ENCODE measurements around the gene CADPS.

The CADPS gene

DNA sequence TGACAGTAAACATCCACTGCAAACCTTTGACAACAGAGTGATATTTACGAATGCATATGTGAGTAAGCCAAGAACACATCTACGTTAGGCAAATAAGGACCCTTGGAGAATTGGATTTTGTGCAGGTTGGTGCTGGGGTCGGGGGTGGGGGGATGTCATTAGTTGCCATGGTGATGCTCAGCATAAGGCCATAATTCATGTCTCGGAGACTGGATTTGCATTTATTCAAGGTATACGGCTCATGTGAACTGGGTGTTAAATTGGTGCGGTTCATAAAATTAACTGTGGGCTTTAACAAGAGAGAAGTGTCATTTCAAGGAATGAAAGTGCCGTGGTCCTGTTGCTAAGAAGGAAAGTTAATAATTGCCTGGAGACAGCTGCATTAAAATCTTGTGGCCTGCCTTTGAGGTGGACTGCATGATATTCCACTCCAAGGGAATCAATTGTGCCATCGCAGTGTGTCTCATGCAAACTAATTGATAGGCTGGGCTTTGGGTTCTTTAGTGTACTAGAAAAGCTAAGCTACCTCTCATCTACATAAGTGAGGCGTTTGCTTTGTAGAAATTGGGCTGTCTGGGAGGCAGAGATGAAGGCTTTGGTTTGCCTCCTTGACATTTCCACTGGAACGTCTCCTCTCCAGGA, 273.0 kb downstream of the CADPS start:
- no peak for TF ChIP-seq BACH2 (CRISPR knock-in tag; IDR thresholded peaks at IDR 0.05; ENCODE audit: borderline replicate concordance)
- no peak for TF ChIP-seq TOX (CRISPR knock-in tag; IDR thresholded peaks at IDR 0.05; ENCODE audit: borderline replicate concordance)
- TF ChIP-seq, protein P1, sequence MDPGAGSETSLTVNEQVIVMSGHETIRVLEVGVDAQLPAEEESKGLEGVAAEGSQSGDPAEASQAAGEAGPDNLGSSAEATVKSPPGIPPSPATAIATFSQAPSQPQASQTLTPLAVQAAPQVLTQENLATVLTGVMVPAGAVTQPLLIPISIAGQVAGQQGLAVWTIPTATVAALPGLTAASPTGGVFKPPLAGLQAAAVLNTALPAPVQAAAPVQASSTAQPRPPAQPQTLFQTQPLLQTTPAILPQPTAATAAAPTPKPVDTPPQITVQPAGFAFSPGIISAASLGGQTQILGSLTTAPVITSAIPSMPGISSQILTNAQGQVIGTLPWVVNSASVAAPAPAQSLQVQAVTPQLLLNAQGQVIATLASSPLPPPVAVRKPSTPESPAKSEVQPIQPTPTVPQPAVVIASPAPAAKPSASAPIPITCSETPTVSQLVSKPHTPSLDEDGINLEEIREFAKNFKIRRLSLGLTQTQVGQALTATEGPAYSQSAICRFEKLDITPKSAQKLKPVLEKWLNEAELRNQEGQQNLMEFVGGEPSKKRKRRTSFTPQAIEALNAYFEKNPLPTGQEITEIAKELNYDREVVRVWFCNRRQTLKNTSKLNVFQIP (CRISPR knock-in tag; IDR thresholded peaks at IDR 0.05; ENCODE audit: borderline replicate concordance, low read depth), result no peak
- no peak for TF ChIP-seq CSDC2 (CRISPR knock-in tag; IDR thresholded peaks at IDR 0.05)
- TF ChIP-seq, protein P2, sequence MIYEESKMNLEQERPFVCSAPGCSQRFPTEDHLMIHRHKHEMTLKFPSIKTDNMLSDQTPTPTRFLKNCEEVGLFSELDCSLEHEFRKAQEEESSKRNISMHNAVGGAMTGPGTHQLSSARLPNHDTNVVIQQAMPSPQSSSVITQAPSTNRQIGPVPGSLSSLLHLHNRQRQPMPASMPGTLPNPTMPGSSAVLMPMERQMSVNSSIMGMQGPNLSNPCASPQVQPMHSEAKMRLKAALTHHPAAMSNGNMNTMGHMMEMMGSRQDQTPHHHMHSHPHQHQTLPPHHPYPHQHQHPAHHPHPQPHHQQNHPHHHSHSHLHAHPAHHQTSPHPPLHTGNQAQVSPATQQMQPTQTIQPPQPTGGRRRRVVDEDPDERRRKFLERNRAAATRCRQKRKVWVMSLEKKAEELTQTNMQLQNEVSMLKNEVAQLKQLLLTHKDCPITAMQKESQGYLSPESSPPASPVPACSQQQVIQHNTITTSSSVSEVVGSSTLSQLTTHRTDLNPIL (CRISPR knock-in tag; IDR thresholded peaks at IDR 0.05; ENCODE audit: low read depth), result no peak
- TF ChIP-seq GLIS3 (CRISPR knock-in tag; IDR thresholded peaks at IDR 0.05), result no peak
- TF ChIP-seq ZNF8 (CRISPR knock-in tag; IDR thresholded peaks at IDR 0.05), result no peak
- TF ChIP-seq ZC3H10 (CRISPR knock-in tag; IDR thresholded peaks at IDR 0.05), result no peak

DNA sequence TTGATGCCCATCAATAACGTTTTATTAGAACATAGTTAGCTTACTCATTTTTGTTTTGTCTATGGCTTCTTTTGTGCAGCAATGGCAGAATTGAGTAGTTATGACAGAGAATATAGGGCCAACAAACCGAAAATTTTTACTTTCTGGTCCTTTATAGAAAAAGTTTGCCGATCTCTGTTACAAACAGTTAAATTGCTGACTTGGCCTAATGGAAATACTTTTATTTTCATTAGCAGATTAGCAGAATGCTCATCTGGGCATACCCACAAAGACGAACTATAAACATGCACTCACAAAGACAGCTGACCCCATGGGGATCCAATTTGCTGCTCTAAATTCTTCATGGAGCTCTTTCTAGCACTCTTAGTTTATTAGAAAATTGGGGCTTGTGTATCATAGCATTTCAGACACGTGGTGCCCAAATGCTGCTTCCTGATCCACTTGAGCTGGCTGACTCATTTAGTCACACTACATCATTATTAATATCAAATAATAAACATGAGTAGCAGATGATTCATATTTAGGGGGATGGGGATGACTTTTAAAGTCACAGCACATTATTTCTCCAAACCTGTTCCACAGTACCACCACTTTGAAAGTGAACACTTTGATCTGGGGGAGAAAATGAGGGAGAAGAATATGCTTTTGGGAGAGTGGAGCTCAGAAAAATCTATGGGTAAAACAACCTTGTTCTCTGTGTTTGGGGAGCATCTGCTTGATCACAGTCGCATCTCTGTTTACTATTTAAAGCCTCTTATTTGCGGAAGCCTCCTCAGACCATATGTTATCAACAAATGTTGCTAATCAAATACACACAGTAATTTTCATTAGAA, 273.8 kb downstream of the CADPS start:
- ATAC-seq, result peak; percentile 65
- TF ChIP-seq RARB (CRISPR knock-in tag; IDR thresholded peaks at IDR 0.05) (no peak), ARNTL (CRISPR knock-in tag; IDR thresholded peaks at IDR 0.05; ENCODE audit: borderline replicate concordance, low read depth) (no peak), GLIS3 (CRISPR knock-in tag; IDR thresholded peaks at IDR 0.05) (no peak), ZFP30 (CRISPR knock-in tag; IDR thresholded peaks at IDR 0.05) (no peak), ESRRG (CRISPR knock-in tag; IDR thresholded peaks at IDR 0.05) (no peak), TOX (CRISPR knock-in tag; IDR thresholded peaks at IDR 0.05; ENCODE audit: borderline replicate concordance) (no peak), ZNF8 (CRISPR knock-in tag; IDR thresholded peaks at IDR 0.05) (no peak), CSDC2 (CRISPR knock-in tag; IDR thresholded peaks at IDR 0.05) (no peak), ZNF70 (CRISPR knock-in tag; IDR thresholded peaks at IDR 0.05) (no peak), SNAI2 (CRISPR knock-in tag; IDR thresholded peaks at IDR 0.05) (no peak)
- TF ChIP-seq, protein P3, sequence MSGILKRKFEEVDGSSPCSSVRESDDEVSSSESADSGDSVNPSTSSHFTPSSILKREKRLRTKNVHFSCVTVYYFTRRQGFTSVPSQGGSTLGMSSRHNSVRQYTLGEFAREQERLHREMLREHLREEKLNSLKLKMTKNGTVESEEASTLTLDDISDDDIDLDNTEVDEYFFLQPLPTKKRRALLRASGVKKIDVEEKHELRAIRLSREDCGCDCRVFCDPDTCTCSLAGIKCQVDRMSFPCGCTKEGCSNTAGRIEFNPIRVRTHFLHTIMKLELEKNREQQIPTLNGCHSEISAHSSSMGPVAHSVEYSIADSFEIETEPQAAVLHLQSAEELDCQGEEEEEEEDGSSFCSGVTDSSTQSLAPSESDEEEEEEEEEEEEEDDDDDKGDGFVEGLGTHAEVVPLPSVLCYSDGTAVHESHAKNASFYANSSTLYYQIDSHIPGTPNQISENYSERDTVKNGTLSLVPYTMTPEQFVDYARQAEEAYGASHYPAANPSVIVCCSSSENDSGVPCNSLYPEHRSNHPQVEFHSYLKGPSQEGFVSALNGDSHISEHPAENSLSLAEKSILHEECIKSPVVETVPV (CRISPR knock-in tag; IDR thresholded peaks at IDR 0.05), result no peak
- TF ChIP-seq, protein P2 (CRISPR knock-in tag; IDR thresholded peaks at IDR 0.05; ENCODE audit: low read depth), result no peak
- TF ChIP-seq, protein P4, sequence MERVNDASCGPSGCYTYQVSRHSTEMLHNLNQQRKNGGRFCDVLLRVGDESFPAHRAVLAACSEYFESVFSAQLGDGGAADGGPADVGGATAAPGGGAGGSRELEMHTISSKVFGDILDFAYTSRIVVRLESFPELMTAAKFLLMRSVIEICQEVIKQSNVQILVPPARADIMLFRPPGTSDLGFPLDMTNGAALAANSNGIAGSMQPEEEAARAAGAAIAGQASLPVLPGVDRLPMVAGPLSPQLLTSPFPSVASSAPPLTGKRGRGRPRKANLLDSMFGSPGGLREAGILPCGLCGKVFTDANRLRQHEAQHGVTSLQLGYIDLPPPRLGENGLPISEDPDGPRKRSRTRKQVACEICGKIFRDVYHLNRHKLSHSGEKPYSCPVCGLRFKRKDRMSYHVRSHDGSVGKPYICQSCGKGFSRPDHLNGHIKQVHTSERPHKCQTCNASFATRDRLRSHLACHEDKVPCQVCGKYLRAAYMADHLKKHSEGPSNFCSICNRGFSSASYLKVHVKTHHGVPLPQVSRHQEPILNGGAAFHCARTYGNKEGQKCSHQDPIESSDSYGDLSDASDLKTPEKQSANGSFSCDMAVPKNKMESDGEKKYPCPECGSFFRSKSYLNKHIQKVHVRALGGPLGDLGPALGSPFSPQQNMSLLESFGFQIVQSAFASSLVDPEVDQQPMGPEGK (CRISPR knock-in tag; IDR thresholded peaks at IDR 0.05; ENCODE audit: borderline replicate concordance), result no peak
- TF ChIP-seq, protein P1 (CRISPR knock-in tag; IDR thresholded peaks at IDR 0.05; ENCODE audit: borderline replicate concordance, low read depth), result no peak

More for the DNA sequence above, 273.0 kb downstream of the CADPS start:
- ATAC-seq, result no peak

DNA sequence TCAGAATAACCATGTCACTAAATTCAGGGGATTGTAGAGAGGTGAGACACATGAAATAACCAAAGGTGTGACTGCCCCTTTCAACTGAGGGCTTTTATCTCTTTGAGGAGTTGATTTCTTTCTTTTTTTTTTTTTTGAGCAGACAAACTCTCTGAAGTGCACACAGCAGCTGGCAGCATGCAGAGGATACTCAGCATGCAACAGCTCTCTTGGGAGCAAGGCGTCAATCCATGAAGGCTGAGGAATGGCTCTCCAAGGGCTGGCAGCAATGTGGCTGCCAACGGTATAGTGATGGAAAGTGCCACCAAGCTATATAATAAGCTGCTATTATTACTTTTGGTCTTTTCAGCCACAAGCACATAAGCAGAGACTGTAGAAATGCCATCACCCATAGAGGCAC, 275.2 kb downstream of the CADPS start:
- no peak for ATAC-seq
- TF ChIP-seq, protein P2 (CRISPR knock-in tag; IDR thresholded peaks at IDR 0.05; ENCODE audit: low read depth), result no peak
- TF ChIP-seq ZNF565 (CRISPR knock-in tag; conservative IDR thresholded peaks at IDR 0.05; ENCODE audit: low read depth) (no peak), ZC3H10 (CRISPR knock-in tag; IDR thresholded peaks at IDR 0.05) (no peak), GLIS3 (CRISPR knock-in tag; IDR thresholded peaks at IDR 0.05) (no peak), BACH2 (CRISPR knock-in tag; IDR thresholded peaks at IDR 0.05; ENCODE audit: borderline replicate concordance) (no peak), TCF4 (CRISPR knock-in tag; IDR thresholded peaks at IDR 0.05; ENCODE audit: borderline replicate concordance) (no peak)
- TF ChIP-seq, protein P1 (CRISPR knock-in tag; IDR thresholded peaks at IDR 0.05; ENCODE audit: borderline replicate concordance, low read depth), result no peak
